GM18519 (cell line): ENCODE data around the gene HSPBAP1.

Experiments
- ATAC-seq: cut with Tn5 transposase; IDR thresholded peaks from one replicate; pipeline ENCODE4 v1.9.1; 2021; ENCODE audit warnings: mild to moderate bottlenecking, moderate library complexity; ENCODE audit not compliant: unreplicated experiment, low FRiP score

Gene HSPBAP1

DNA sequence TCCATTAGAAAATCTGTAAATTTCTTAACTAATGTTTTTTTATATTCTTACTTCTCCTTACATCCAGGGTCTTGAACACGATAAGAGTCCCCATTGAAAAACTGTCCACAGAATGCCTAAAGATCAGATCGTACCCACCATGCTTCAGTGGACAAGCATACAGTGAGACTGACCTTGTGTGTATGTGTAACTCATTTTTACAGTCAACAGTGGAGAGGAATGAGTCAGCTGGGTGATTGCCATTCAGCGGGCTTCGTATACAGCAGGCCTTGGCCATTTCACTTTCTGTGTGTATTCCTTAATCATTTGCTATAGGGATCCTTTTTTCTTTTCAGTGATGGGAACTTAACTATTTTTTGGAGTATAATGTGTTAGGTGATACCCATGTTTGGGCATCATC, 102.4 kb downstream of the HSPBAP1 start:
- ATAC-seq = peak; percentile 48

DNA sequence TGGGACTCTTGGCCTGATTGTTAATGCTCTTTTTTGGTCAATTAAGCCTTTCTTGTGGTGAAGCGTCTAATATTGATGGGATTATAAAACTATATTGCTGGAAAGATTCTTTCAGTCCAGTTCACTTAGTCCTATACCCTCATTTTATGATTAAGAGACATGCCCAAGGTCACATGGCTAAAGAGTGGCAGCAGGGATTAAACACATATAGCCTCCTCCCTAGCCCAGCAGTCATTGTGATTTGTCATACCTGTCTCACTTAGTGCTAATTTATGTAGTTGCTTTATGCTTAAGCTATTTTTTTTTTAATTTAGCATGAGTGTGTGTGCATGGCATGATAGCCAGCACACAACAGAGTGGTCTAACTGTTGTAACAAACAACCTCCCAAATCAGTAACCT, 103.5 kb downstream of the HSPBAP1 start:
- ATAC-seq = no peak
